Stimulated activated CD8-positive, alpha-beta memory T cell treated with anti-CD3 and anti-CD28 coated beads, Interleukin-7, amount 100 ng/mL, for 1 hour (primary cell): ENCODE measurements around the gene CBARP.

Source experiments
- DNase-seq, 2 donors: peaks; one replicate each; pipeline ENCODE4 v3.0.0-alpha.2; 2020; ENCODE audit warnings: low read depth in 2 of 2

CBARP gene

DNA sequence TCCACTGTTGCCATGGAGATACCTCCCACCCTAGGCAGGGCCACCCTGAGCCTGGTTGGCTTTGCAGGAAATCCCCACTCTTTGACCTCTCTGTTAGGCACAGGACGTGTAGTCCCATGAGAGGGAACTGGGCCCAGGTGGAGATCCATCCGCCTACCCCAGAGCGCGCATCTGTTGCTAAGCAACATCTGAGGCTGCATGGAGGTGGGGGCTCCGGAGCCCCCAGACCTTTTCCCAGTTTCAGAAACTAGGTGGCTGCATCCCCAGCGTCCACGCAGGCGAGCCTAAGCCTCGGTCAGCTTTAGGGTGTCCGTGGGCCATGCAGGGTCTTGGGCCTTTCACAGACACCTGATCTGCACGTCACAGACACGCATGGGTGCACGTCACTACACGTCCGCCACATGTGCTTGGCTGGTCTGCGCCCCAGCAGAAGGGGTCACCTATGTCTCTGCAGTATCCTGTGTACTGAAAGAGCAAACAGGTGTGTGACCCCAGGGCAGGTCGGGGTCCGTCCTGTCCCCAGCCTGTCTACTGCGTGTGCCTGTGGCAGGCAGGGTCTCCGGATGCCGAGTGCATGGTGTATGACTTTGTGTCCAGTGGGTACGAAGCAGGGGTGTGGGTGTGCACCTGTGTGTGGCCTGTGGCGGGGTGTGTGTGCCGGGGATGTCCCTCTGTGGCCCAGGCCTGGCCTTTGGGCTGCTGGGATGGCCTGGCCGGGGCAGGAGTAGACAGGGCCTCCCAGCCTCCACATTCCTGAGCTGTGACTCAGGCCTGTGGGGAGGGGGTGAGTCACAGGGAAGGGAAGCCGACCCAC, 27.2 kb upstream of the CBARP start:
- no peak for DNase-seq

DNA sequence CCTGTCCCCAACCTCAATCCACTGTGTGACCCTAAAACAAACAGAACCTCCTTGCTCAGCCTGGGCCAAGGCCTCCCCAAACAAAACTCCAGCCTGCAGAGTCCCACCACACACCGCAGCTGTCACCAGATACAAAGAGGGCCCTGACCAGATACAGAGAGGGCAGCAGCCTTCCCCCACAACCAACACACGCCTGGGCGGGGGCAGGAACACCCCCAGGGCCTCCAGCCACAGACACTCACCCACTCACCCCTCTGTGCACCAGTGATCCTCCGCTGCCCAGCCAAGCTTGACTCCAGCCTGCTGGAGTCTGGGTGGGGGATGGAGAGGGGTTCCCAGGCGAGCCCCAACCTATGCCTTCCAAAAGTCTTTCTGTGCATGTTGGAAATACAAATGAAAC, 25.4 kb upstream of the CBARP start:
- DNase-seq: no peak

DNA sequence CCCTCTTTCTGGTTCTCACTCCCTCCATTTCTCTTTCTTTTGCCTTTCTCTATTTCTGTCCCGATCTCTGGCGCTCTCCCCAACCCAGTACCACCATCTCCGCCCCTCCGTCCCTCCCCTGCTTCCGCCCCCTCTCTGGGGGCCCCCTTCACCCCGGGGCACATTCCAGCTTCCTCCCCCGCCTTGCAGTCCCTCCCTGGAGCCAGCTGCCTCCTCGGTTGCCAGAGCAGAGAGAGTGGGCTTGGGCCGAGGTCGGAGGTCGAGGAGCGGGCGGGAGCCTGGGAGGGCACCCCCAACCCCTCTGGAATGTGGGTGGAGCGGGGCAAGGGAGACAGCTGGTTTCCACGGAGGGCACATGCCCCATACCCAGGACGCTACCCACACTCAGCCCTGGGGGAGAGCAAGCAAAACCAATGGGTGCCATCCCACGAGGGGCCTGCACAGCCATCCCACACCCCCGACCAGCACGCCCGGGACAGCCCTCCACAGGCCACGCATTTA, 24.9 kb upstream of the CBARP start:
- DNase-seq: no peak

DNA sequence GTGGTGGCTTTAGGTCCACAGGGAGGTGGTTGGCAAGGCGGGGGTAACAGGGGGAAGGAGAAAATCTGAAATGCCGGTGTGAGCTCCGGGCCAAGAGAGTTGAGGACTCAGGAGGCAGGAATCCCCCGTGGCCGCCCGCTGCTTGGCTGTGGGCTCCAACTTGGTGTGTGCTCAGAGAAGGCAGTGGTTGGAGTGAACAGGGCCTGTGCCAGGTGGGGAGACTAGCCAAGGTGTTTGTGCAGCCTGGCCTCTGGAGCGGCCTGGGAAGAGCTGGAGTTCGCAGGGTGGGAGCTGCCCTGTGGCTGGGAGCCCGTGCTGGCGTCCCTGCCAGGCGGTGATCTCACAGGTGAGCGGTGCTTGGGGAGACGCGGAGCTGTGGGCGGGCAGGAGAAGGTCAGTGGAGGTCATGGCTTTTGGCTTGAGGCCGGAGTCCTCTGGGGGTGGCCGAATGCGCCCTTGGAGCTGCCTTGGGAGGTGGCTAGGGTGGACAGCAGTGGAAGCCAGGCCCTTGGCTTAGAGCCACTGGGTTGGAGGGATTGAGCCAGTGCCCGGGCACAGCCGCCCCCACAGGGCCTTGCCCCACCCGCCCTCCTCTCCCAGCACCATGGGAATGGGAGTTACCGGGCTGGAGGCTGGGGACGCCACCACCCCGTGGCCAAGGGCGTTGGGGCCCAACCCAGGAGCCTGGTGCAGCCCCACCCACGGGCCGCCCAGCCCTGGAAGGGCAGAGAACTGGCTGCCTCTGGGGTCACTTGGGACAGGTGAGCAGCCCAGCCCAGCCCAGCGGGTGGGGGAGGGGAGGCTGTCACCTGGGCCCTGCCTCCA, 24.2 kb upstream of the CBARP start:
- DNase-seq: no peak

DNA sequence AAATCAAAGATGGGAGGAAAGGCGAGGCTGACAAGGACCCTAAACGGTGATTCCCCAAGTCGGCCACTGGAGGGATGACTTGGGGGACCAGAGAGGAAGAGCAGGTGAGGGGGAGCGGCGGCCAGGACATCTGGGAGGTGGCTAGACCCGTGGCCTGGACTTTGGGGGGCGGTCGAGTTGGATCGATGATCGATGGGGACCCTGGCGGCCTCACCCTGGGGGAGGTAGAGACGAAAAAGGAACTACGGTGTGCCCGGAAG, 23.7 kb upstream of the CBARP start:
- no peak for DNase-seq

DNA sequence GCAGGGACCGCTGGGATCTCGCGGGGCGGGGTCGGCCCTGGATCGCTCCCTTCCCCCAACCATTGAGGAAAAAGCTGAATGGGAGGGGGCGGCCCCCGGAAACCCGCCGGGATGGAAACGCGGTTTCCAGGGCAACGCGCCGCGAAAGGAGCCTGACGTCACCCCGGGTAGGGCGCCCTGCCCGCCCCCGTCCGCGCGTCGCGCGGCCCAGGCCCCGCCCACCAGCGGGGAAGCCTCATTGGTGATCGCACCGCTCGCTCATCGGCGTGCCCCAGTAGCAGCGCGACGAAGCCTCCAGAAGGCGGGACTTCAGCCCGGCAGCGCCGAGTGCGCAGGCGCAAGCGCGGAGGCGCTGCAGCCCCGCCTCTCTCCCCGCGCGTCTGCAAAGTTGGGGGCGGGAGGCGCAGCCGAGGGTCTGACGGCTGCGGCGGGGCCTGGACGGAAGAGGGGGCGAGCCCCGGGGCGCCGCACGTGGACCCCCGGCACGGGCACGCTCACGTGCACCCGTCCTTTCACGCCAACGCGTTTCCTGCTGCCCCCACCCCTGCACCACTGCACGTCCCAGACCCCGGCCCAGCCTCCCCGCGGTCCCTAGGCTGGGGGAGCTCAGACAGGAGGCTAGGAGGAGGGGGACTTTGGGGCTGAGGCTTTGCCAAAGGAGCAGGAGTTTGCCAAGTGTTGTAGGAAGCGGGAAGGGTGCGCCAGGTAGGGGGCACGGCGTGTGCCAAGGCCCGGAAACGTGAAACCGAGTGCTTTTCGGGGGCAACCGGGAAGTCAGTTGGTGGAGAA, 23.1 kb upstream of the CBARP start:
- DNase-seq: peak; percentile 95 to 96

DNA sequence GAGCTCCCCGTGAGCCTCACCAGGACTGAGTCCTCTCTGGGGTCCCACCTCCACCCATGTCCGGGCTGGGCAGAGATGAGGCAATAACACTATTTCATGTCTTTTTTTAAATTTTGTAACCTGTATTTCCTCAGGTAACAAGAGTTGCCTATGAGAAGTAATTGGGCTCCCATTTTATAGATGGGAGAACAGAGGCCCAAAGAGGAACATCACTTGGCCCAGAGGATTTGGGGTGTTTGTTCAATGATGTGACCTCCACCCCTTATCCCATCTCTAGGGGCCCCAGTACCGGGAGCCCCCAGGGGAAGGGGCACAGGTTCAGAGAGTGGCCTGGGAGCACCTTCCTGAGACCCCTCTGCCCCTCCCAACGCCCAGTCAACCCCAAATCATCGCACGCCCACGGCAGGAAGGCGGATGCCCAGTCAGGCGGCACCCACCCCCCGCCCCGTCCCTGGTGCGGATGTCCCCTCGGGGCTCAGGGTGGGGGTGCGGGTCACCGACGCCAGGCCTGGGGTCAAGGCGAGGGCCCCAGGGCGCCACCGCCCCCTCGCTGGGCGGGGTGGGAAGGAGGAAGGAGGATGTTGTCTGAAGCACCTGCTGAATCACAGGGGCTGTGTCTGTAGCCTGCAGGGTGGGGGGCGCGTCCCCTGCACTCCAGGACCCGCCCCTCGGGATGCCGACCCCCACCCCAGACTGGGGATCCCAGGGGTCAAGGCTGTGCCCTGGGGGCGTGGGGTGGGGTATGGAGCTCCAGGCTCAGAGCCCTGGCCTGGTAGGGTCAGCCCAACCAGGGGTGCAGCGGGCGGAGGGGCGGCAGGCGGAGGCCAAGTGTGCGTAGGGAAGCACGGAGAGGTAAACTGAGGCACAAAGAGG, 22.3 kb upstream of the CBARP start:
- DNase-seq: no peak

DNA sequence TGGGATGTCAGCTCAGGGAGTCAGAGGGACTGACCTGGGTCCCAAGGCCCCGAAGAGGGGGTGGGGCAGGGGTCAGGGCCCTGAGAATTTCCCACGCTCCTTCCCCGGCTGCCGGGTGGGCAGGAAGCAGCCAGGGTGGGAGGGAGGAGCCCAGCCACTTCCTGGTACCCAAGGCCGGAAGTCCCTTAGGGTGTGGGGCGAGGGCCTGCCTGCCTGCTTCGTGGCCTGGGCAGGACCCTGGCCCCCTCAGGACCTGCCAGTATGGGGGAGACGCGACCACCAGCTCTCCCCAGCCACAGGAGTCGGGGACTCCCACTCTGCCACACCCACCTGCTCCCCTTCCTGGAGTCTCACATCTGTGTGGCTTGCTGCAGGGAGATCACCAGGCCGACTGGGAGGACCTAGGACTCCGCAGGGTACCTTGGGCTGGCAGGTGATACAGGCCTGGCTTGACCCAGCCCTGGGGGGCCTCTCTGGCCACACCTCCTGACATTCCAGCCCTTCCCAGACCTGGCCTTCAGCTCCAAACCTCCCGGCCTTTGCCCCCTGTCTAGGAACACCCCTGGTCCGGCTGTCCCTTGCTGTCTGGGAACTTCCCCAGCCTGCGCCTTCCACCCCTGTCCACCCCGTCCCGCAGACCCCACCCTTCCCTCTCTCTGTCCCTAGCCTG, 21.5 kb upstream of the CBARP start:
- no peak for DNase-seq

DNA sequence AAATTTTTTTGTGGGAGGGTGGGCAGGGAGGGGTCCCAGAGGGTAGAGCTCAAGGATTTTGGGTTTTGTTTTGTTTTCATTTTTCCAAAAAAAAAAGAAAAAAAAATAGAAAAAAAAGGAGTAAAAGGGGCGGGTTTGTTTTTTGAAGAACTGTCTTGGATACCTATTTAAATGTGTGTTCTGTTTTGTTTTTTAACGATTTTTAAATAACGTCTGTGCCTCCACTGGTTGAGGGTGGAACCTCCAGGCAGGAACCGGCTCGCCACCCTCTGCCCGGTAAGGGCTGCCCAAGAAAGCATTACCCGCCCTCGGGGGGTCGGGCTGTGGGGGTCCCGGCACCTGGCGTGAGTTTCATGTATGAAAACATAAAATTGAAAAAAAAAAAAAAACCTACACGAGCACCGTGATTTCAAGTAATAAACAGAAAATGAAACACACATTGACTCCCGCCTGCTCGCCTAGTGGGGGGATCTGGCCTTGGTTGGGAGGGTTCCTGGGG, 21.0 kb upstream of the CBARP start:
- DNase-seq: no peak

DNA sequence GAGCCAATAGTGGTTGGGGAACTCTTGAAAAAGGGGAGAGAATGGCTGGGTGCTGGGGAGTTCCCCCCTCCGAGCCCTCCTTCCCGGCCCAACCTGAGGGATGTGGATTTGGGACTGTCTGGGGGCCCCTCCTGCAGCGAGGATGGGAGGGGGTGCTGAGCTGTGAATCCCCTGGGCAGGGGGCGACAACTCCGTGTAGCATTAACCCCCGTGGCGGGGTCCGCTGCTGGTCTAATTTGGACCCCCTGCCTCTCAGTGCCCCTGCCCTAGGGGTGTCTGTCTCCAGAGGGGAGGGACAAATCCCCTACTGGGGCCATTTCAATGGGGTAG, 20.3 kb upstream of the CBARP start:
- DNase-seq: no peak

DNA sequence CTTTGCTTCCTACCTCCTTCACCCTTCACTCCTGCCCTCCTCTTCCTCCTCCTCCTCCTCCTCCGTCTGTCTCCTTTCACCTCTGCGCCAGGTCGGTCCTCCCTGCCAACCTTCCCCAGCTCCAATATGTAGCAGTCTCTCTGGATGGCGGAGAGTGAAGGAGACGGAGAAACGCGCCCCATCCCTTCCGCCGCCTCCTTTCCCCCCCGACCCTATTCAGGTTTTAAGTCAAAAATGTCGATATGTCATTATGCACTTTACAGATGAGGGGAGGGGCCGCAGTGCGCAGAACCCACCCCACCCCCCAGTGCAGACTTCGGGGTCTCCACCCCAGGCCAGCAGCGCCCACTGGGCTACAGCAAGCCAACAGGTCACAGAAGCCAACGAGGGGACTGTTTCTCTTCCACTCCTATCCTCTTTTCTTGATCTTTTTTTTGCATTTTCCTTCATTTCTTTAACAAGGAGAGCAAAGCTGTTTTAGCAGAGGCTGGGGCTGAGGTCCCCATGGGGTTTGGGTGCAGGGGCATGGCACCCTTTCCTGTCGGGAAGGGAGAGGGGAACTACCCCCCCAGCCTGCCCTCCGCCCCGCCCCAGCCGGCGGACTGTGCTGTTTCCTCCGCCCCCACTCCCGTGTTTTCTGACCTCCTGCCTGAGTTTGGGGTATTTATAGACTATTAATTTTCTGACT, 19.8 kb upstream of the CBARP start:
- DNase-seq: no peak

DNA sequence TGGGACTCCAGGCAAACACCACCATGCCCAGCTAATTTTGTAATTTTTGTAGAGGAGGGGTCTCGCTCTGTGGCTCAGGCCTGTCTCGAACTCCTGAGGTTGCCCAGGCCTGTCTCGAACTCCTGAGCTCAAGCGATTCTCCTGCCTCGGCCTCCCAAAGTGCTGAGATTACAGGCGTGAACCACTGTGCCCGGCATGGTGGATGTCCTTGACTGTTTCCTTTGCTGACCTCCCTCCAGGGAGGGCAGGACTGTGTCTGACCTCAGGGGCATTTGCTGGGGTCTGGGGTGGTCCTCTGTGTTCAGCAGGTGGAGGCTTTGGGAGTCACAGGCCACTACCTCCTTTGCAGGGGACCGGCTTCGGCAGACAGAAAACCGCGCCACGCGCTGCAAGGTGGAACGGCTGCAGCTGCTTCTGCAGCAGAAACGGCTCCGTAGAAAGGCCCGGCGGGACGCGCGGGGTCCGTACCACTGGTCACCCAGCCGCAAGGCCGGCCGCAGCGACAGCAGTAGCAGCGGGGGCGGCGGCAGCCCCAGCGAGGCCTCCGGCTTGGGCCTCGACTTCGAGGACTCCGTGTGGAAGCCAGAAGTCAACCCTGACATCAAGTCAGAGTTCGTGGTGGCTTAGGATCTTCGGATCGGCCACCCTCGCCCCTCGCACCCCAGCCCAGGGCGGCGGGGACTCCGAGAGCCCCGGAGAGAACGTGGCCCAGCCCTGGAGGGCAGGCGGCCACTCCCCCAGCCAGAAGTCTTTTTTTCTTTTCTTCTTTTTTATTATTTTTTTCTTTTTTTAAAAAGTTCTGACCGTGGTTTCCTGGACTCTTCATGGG, 19.1 kb upstream of the CBARP start:
- no peak for DNase-seq

DNA sequence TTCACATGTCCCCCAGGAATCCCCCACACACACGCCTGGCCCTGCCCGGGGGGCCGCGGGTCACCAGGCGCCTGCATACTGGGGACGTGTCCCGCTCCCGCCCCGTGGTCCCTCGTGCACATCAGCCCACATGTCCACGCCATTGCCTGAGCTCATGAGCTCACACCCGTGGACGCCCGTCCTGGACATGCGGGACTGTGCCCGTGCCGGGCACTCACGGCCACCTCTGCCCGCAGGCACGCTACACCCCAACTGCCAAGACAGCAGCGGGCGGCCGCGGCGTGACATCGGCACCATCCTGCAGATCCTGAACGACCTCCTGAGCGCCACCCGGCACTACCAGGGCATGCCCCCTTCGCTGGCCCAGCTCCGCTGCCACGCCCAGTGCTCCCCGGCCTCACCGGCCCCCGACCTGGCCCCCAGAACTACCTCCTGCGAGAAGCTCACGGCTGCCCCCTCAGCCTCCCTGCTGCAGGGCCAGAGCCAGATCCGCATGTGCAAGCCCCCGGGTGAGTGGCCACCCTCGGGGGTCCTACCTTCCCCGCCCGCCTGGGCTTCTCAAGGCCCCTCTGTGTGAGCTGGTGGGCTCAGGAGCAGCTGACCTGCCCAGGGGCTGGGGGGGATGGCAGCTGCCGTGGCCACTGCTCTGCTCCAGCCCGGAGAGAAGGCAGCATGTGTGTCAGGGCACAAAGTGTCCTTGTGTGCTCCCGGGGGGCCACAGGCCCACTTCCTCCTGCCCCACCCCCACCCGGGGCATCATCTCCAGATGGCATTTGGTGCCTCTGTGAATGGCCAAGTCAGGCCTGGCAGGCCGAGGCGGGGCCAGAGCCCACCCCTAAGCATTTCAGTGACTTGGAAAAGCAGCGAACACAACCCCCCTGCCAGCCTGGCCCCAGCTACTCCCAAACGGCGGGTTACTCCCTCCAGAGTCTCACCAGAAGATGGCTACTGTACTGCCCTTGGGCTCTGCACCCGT, 17.7 kb upstream of the CBARP start:
- DNase-seq: no peak

DNA sequence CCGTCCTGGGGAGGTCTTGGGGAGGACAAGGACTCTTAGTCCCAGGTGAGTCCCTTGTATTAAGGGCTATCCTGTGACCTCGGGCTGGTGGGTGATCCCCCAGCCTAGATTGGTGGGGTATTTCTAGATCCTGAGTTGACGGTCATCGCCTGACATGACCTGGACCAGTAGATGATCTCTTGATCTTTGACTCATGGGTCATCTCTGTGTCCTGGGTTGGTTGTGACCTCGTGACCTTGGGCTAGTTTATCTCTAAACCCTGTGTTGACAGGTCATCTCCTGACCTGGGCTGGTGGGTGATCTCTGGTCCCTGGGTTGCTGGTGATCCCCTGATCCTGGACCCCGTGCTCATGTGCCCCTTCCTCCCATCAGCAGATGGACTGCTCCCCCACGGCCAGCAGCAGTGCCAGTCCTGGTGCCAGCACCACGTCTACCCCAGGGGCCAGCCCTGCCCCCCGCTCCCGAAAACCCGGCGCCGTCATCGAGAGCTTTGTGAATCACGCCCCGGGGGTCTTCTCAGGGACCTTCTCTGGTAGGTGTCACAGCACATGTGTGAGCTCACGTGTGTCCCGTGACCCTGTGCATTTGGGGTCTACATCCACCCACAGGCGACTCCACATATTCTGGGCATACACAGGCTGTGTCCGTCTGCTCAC, 16.9 kb upstream of the CBARP start:
- no peak for DNase-seq

DNA sequence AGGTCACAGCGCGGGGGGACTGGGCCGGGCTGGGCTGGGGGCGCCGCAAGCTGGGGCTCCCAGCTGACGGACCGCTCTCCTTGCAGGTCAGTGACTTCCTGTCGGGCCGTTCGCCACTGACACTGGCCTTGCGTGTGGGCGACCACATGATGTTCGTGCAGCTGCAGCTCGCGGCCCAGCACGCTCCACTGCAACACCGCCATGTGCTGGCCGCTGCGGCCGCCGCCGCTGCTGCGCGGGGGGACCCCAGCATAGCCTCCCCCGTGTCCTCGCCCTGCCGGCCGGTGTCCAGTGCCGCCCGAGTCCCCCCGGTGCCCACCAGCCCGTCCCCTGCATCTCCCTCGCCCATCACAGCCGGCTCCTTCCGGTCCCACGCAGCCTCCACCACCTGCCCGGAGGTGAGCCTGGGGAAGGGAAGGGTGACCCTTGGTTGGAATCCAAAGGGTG, 16.3 kb upstream of the CBARP start:
- no peak for DNase-seq

DNA sequence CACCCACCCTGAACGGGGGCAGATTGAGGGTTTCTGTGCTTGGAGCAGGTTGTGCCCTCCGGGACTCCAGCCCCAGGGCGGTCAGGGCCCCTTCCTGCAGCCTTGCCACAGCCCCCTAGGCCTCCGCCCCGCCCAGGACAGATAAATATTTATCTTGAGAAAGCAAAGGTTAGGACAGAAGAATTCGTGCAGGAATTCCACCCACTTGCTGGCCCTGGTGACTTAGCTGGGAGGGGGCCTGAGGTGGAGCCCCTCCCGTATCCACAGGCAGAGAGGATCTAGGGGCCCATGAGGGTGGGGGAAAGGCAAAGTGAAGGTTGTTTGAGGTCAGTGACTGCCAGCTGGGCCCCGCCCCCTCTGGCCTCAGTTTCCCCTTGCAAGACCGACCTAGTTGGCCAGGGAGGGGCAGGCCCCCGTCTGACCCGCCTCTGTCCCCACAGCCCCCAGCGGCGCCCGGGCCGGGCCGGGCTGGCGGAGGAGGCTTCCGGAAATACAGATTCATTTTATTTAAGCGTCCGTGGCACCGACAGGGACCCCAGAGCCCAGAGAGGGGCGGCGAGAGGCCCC, 15.8 kb upstream of the CBARP start:
- DNase-seq: no peak

DNA sequence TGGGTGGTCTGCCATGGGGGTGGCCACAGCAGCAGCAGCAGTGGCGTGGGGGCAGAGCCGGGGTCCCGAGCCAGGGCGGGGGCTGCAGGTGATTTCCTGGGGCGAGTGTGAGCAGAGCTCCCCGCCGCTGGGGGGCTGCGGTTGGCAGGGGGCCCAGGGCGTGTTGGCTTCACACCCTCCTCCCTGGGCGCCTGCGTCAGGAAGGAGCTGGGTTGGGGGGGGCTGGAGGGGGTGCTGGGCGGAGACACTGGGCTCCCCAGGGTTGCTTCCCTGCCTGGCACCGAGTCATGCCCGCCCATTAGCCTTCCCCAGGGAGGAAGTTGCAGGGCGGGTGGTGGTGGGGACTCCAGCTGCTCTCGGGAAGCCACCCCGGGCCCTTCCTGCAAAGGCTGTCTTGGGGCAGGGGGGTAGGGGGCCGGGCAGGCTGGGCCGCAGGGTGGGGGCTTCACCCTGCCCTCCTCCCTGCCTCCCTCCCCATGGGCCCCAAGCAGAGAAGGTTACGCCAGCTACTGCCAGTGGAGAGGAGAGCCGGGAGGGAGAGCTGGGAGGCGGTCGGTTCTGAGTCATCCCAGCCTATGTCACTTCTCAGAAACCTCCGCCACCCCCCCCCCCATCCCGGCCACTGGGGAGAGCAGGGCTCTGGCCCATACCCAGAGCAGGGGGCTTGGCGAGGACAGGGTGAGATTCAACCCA, 15.2 kb upstream of the CBARP start:
- peak in 1 of 2 donors; percentile 51 for DNase-seq
